Neural cell (in vitro differentiated cells): ENCODE results near the gene SDS. TPM values are rescaled to one million over a fixed set of nuclear protein-coding genes. Genes with fewer than 3 reads are reported as not detected.

Experiments
- H2AFZ ChIP-seq: fragments of 200-600, 300-800 bp; sonication (generic), shearing (Covaris generic); 2 replicates; pipeline ENCODE4 v1.6.0; 2014; ENCODE audit warnings: low read depth, mild to moderate bottlenecking, antibody characterized with exemption, low read length, moderate library complexity
- H3F3A ChIP-seq: fragments of 200-600 bp; shearing (Covaris generic); 2 replicates; pipeline ENCODE4 v1.6.1; 2016; ENCODE audit warnings: mild to moderate bottlenecking, moderate library complexity, mixed read lengths, antibody characterized with exemption, low read length; ENCODE audit not compliant: insufficient read depth, poor library complexity, severe bottlenecking
- H3K27ac ChIP-seq: fragments of 200-600, 300-800 bp; sonication (generic), shearing (Covaris generic); 2 replicates; pipeline ENCODE4 v1.5.1; 2014; ENCODE audit warnings: mild to moderate bottlenecking, low read length, moderate library complexity
- H3K27me3 ChIP-seq: fragments of 300-800, 200-600 bp; sonication (generic), shearing (Covaris generic); 2 replicates; pipeline ENCODE4 v1.6.0; 2014; ENCODE audit warnings: mild to moderate bottlenecking, low read depth, low read length, moderate library complexity; ENCODE audit not compliant: insufficient read depth
- H3K36me3 ChIP-seq: fragments of 300-800, 200-600 bp; sonication (generic), shearing (Covaris generic); 2 replicates; pipeline ENCODE4 v1.5.1; 2014; ENCODE audit warnings: mild to moderate bottlenecking, antibody characterized with exemption, low read length, moderate library complexity; ENCODE audit not compliant: insufficient read depth
- H3K4me2 ChIP-seq: fragments of 300-800, 200-600 bp; sonication (generic), shearing (Covaris generic); 2 replicates; pipeline ENCODE4 v1.6.0; 2014; ENCODE audit warnings: mild to moderate bottlenecking, low read length
- H3K4me3 ChIP-seq: fragments of 300-800, 200-600 bp; sonication (generic), shearing (Covaris generic); 2 replicates; pipeline ENCODE4 v1.5.1; 2014; ENCODE audit warnings: mild to moderate bottlenecking, low read length, moderate library complexity
- H3K79me2 ChIP-seq: fragments of 200-600 bp; shearing (Covaris generic); replicated peaks from 2 replicates; pipeline ENCODE4 v1.6.0; 2014; ENCODE audit warnings: mild to moderate bottlenecking, low read length, moderate library complexity; ENCODE audit not compliant: insufficient read depth
- H3K9ac ChIP-seq: fragments of 300-800, 200-600 bp; sonication (generic), shearing (Covaris generic); 2 replicates; pipeline ENCODE4 v1.6.1; 2016; ENCODE audit warnings: mild to moderate bottlenecking, low read length, mixed read lengths
- H3K9me2 ChIP-seq: fragments of 200-600 bp; shearing (Covaris generic); 2 replicates; pipeline ENCODE4 v1.6.1; 2016; ENCODE audit warnings: mild to moderate bottlenecking, low read length, mixed read lengths; ENCODE audit not compliant: insufficient read depth
- H3K9me3 ChIP-seq: fragments of 200-600, 300-800 bp; sonication (generic), shearing (Covaris generic); 2 replicates; pipeline ENCODE4 v1.6.1; 2016; ENCODE audit warnings: mild to moderate bottlenecking, mixed run types, low read length, moderate library complexity, mixed read lengths
- H4K20me1 ChIP-seq: fragments of 200-600 bp; shearing (Covaris generic); 2 replicates; pipeline ENCODE4 v1.6.1; 2016; ENCODE audit warnings: mild to moderate bottlenecking, mixed run types; ENCODE audit not compliant: insufficient read depth
- CTCF ChIP-seq: fragments of 450-650 bp; IDR thresholded peaks from 2 replicates; pipeline ENCODE4 v1.5.1; 2014; ENCODE audit warnings: antibody characterized with exemption, mild to moderate bottlenecking, moderate library complexity; ENCODE audit not compliant: poor library complexity, severe bottlenecking
- EP300 ChIP-seq: fragments of 450-650 bp; conservative IDR thresholded peaks from 2 replicates; pipeline ENCODE4 v1.6.1; 2014; ENCODE audit warnings: antibody characterized with exemption, mild to moderate bottlenecking, moderate library complexity; ENCODE audit not compliant: poor library complexity, severe bottlenecking
- EZH2 ChIP-seq: fragments of 200-600, 300-800 bp; shearing (Covaris generic), sonication (generic); IDR thresholded peaks from 2 replicates; pipeline ENCODE4 v1.6.1; 2014; ENCODE audit warnings: antibody characterized with exemption, low read length, borderline replicate concordance, mild to moderate bottlenecking; ENCODE audit not compliant: insufficient read depth, poor library complexity, severe bottlenecking
- MXI1 ChIP-seq: fragments of 450-650 bp; conservative IDR thresholded peaks from 2 replicates; pipeline ENCODE4 v1.6.1; 2014; ENCODE audit warnings: antibody characterized with exemption, mild to moderate bottlenecking; ENCODE audit not compliant: poor library complexity, severe bottlenecking
- POLR2AphosphoS5 ChIP-seq: IDR thresholded peaks from 2 replicates; pipeline ENCODE4 v1.6.1; 2012
- RAD21 ChIP-seq: fragments of 450-650 bp; conservative IDR thresholded peaks from 2 replicates; pipeline ENCODE4 v1.6.1; 2014; ENCODE audit warnings: antibody characterized with exemption, mild to moderate bottlenecking, moderate library complexity
- REST ChIP-seq: IDR thresholded peaks from 2 replicates; pipeline ENCODE4 v1.6.1; 2012; ENCODE audit warnings: borderline replicate concordance
- SMC3 ChIP-seq: fragments of 450-650 bp; conservative IDR thresholded peaks from 2 replicates; pipeline ENCODE4 v1.6.1; 2014; ENCODE audit warnings: antibody characterized with exemption, mild to moderate bottlenecking, moderate library complexity; ENCODE audit not compliant: poor library complexity
- TAF1 ChIP-seq: IDR thresholded peaks from 2 replicates; pipeline ENCODE4 v1.6.1; 2012; ENCODE audit warnings: low read depth
- polyA plus RNA-seq: library from polyadenylated mRNA; depleted of rRNA; stranded (reverse); fragments of >200 nt; gene quantifications from 2 replicates; pipeline ENCODE4 v1.2.3, GENCODE V29; 2014

Gene SDS
- polyA plus RNA-seq, 1 donor from 2014 or later: not detected

DNA sequence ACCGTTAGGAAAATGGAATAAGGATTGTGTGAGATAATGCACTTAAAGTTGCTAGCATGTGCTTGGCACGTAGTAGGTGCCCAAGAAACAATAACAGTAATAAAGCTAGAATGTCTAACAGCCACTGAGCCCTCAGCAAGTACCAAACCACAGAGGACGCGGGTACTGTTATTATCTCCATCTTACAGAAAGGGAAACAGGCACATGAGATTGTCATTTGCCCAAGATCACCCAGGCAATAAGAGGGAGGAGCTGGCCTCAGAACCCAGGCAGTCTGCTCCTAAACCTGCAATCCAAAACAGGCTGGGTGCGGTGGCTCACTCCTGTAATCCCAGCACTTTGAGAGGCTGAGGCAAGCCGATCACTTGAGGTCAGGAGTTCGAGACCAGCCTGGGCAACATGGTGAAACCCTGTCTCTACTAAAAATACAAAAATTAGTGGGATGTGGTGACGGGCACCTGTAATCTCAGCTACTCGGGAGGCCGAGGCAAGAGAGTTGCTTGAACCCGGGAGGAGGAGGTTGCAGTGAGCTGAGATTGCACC lies 5.1 kb upstream of the SDS start:
- Histone ChIP-seq H4K20me1 (no peaks in the 10 kb centered on the region), H2AFZ (no peak overlapping the region), H3K9me3 (no peaks in the 10 kb centered on the region), H3K36me3 (no peaks in the 10 kb centered on the region), H3K9me2 (no peaks in the 10 kb centered on the region), H3K27me3 (no peaks in the 10 kb centered on the region), H3F3A (no peaks in the 10 kb centered on the region), H3K27ac (no peak overlapping the region), H3K9ac (no peak overlapping the region), H3K4me3 (no peak overlapping the region), H3K79me2 (no peaks in the 10 kb centered on the region), H3K4me2 (no peak overlapping the region)
- TF ChIP-seq REST (no peak), RAD21 (no peak), TAF1 (no peak), EZH2 (no peak), POLR2AphosphoS5 (no peak), CTCF (no peak), MXI1 (no peak)

DNA sequence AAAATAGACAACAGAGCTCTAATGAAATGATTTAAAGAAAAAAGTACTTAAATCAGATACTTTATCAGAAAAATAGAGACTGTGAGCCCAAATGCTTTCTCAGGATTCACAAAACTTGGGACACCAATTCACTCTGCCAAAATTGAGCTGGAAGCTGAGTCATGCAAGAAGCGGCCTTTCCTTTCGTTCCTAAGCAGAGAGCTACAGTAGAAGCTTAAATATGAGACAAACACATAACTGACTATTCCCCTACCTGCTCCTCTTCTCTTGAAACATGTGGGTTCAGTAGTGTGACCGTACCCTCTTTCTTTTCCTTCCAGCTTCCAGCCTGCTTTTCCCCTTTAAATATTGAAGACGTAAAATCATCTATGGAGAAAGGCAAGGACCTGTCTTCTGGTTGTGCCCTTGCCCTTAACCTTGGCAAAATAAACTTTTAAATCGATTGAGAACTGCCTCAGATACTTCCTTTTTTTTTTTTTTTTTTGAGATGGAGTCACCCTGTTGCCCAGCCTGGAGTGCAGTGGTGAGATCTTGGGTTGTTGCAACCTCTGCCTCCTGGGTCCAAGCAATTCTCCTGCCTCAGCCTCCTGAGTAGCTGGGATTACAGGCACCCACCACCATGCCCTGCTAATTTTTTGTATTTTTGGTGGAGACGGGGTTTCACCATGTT lies 4.4 kb upstream of the SDS start:
- Histone ChIP-seq H2AFZ (no peak overlapping the region), H3K9me3 (no peaks in the 10 kb centered on the region), H3K27ac (no peak overlapping the region), H3K36me3 (no peaks in the 10 kb centered on the region), H3F3A (no peaks in the 10 kb centered on the region), H3K4me3 (no peak overlapping the region), H3K4me2 (no peak overlapping the region), H3K9me2 (no peaks in the 10 kb centered on the region), H3K79me2 (no peaks in the 10 kb centered on the region), H3K9ac (no peak overlapping the region), H3K27me3 (no peaks in the 10 kb centered on the region), H4K20me1 (no peaks in the 10 kb centered on the region)
- no peak for TF ChIP-seq POLR2AphosphoS5
- TF ChIP-seq SMC3: no peak
- no peak for TF ChIP-seq EZH2
- TF ChIP-seq MXI1: no peak
- TF ChIP-seq EP300: no peak
- TF ChIP-seq RAD21: no peak
- no peak for TF ChIP-seq REST
- no peak for TF ChIP-seq CTCF
- no peak for TF ChIP-seq TAF1
